OCI-LY1 (cell line): Measurements from ENCODE around the gene EFCAB7.

Source experiments
- EZH2 ChIP-seq: fragments of 200-600 bp; sonication (generic), shearing (Covaris generic); IDR thresholded peaks from 2 replicates; pipeline ENCODE4 v1.8.0; 2017; ENCODE audit warnings: borderline replicate concordance, mixed run types, mild to moderate bottlenecking, antibody characterized with exemption, low read length, moderate library complexity, mixed read lengths
- TF ChIP-seq, protein P1 (sequence below): fragments of 200-600 bp; sonication (generic), shearing (Covaris generic); IDR thresholded peaks from 2 replicates; pipeline ENCODE4 v1.5.1; 2017; ENCODE audit warnings: mild to moderate bottlenecking, antibody characterized with exemption, low read length, moderate library complexity, mixed read lengths

GRCh38 chr1:63602629-63603028, 79.3 kb downstream of the EFCAB7 start:
- TF ChIP-seq, protein P1, sequence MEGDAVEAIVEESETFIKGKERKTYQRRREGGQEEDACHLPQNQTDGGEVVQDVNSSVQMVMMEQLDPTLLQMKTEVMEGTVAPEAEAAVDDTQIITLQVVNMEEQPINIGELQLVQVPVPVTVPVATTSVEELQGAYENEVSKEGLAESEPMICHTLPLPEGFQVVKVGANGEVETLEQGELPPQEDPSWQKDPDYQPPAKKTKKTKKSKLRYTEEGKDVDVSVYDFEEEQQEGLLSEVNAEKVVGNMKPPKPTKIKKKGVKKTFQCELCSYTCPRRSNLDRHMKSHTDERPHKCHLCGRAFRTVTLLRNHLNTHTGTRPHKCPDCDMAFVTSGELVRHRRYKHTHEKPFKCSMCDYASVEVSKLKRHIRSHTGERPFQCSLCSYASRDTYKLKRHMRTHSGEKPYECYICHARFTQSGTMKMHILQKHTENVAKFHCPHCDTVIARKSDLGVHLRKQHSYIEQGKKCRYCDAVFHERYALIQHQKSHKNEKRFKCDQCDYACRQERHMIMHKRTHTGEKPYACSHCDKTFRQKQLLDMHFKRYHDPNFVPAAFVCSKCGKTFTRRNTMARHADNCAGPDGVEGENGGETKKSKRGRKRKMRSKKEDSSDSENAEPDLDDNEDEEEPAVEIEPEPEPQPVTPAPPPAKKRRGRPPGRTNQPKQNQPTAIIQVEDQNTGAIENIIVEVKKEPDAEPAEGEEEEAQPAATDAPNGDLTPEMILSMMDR, result no peak
- TF ChIP-seq EZH2, result no peak
